ENCODE results near the gene COA1.

The COA1 gene

DNA sequence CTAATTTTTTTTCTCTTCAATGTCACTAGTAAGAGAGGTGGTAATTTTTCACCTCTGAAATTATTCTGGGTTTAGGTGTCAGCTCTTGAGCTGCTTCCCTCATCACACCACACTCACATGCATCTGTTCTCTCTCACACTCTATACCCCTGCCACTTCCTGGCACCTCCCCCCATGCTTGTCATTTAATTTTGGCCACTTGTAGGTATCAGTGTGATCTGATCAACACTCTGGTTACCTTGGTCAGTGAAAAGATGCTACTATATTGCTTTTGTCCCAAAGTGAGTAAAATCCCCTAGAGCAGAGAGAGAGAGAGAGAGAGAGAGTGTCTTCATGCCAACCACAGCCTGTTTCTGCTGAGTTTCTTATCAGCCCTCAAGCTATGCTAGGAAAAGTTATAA is 103.9 kb downstream of the COA1 start:
- Histone ChIP-seq H3K4me3 (ENCODE audit: low read length) (no peak overlapping the region), H3K36me3 (ENCODE audit: control insufficient read depth, insufficient read depth, low read length) (no peaks in the 10 kb centered on the region), H3K27me3 (ENCODE audit: control insufficient read depth, insufficient read depth, low read length) (no peaks in the 10 kb centered on the region), H3K4me1 (ENCODE audit: control insufficient read depth, insufficient read depth, low read length) (peaks cover 3% of the 10 kb centered on the region), H3K9ac (ENCODE audit: low read length) (no peak overlapping the region), H3K9me3 (ENCODE audit: control insufficient read depth, low read length) (no peaks in the 10 kb centered on the region)

GRCh38 chr7:43624156-43624555 is 105.2 kb downstream of the COA1 start:
- H3K9ac ChIP-seq (ENCODE audit: low read length): no peak overlapping the region
- H3K9me3 ChIP-seq (ENCODE audit: control insufficient read depth, low read length): no peaks in the 10 kb centered on the region
- H3K36me3 ChIP-seq (ENCODE audit: control insufficient read depth, insufficient read depth, low read length): no peaks in the 10 kb centered on the region
- no peaks in the 10 kb centered on the region for H3K27me3 ChIP-seq (ENCODE audit: control insufficient read depth, insufficient read depth, low read length)
- H3K4me1 ChIP-seq (ENCODE audit: control insufficient read depth, insufficient read depth, low read length): peaks cover 3% of the 10 kb centered on the region
- H3K4me3 ChIP-seq (ENCODE audit: low read length): no peak overlapping the region

DNA sequence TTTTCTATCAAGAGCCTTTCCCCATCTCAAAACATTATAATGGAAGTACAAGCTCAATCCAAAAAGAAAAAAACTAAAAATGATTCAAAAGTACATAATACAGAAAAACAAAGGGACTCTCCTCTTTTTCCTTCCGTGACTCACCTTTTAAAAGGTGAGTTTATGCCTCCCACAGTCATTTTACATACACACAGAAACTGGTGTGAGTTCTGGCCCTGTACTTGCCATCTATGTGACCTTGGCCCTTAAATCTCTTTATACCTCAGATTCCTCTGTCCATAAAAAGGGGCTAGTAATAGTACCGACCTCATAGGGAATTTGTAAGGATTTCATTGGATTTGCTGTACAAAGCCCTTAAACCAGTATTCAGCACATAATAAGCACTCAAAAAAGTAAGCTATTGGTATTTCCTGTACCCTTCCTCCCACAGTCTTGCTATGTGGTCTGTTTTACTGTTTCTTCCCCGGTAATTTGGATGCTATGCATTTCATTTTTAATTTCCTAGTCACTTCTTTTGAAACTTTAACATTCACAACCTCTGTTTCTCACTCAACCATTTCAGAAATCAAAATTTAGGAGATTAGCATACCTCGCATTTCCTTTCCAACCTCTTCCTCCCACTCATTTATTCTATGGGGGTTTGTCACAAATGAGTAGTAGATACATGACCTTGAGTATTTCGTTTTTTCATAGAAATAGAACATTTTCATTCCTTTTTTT is 107.4 kb downstream of the COA1 start:
- H3K4me1 ChIP-seq (ENCODE audit: control insufficient read depth, insufficient read depth, low read length): peaks cover 3% of the 10 kb centered on the region
- no peaks in the 10 kb centered on the region for H3K36me3 ChIP-seq (ENCODE audit: control insufficient read depth, insufficient read depth, low read length)
- no peaks in the 10 kb centered on the region for H3K27me3 ChIP-seq (ENCODE audit: control insufficient read depth, insufficient read depth, low read length)
- H3K4me3 ChIP-seq (ENCODE audit: low read length): no peak overlapping the region
- no peak overlapping the region for H3K9ac ChIP-seq (ENCODE audit: low read length)
- H3K9me3 ChIP-seq (ENCODE audit: control insufficient read depth, low read length): no peaks in the 10 kb centered on the region

DNA sequence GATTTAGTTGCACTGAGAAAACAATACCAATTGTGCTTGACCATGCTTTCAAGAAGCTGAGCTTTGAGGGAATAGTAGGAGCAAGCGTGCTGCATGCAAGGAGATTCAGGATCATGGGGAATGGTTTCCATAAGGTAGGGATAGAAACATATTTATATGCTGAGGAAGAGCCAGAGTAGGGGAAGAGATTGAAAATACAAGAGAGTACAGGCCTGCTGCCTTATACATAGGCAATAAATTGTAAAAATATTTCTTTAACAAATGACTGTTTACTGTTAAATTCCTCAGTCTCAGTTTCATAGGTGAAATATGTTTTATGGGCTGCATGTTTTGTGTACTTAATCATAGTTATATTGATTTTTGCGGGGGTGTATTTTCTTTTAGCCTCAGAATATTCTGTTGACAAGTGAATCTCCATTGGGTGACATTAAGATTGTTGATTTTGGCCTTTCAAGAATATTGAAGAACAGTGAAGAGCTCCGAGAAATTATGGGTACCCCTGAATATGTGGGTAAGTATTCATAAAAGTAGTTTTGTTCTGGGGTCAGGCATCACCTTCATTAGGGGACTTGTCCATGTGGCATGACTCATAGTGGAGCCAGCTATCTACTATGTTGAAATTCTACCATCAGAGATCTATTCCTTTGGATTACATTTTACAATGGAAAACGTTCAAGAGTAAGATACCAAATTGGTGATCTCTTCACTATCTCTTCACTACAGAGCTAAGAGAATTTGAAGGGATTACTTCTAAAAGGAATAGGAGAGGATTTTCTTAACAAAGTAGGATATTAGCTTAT is 109.9 kb downstream of the COA1 start:
- Histone ChIP-seq H3K36me3 (ENCODE audit: control insufficient read depth, insufficient read depth, low read length) (no peaks in the 10 kb centered on the region), H3K27me3 (ENCODE audit: control insufficient read depth, insufficient read depth, low read length) (no peaks in the 10 kb centered on the region), H3K9ac (ENCODE audit: low read length) (no peak overlapping the region), H3K4me3 (ENCODE audit: low read length) (no peak overlapping the region), H3K9me3 (ENCODE audit: control insufficient read depth, low read length) (no peaks in the 10 kb centered on the region), H3K4me1 (ENCODE audit: control insufficient read depth, insufficient read depth, low read length) (no peaks in the 10 kb centered on the region)

DNA sequence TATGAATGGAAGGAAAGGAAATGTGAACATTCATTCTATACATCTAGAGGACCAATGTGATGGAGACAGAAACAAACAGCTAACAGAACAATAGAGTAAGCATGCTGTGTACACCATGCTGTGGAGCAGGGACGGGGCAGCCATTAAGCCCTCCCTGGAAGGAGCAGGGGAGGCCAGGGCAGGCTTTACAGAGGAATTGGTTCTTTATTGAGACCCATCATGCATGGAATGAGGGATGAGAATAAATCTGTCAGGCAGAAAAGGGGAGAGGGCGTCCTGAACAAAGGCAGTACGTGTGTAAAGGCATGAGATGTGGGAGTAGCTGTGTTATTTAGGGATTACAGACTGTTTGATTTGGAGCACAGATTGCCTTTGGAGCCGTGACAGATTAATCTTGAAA is 111.2 kb downstream of the COA1 start:
- H3K4me1 ChIP-seq (ENCODE audit: control insufficient read depth, insufficient read depth, low read length): no peaks in the 10 kb centered on the region
- no peaks in the 10 kb centered on the region for H3K36me3 ChIP-seq (ENCODE audit: control insufficient read depth, insufficient read depth, low read length)
- no peak overlapping the region for H3K4me3 ChIP-seq (ENCODE audit: low read length)
- H3K27me3 ChIP-seq (ENCODE audit: control insufficient read depth, insufficient read depth, low read length): no peaks in the 10 kb centered on the region
- no peak overlapping the region for H3K9ac ChIP-seq (ENCODE audit: low read length)
- H3K9me3 ChIP-seq (ENCODE audit: control insufficient read depth, low read length): no peaks in the 10 kb centered on the region

- H3K9me3 ChIP-seq (ENCODE audit: control insufficient read depth, low read length): no peaks in the 10 kb centered on the region
- H3K36me3 ChIP-seq (ENCODE audit: control insufficient read depth, insufficient read depth, low read length): no peaks in the 10 kb centered on the region
- H3K9ac ChIP-seq (ENCODE audit: low read length): no peak overlapping the region
- H3K4me3 ChIP-seq (ENCODE audit: low read length): no peak overlapping the region
- no peaks in the 10 kb centered on the region for H3K4me1 ChIP-seq (ENCODE audit: control insufficient read depth, insufficient read depth, low read length)
- no peaks in the 10 kb centered on the region for H3K27me3 ChIP-seq (ENCODE audit: control insufficient read depth, insufficient read depth, low read length)
Measured at GRCh38 chr7:43616977-43617376, 112.3 kb downstream of the COA1 start.

DNA sequence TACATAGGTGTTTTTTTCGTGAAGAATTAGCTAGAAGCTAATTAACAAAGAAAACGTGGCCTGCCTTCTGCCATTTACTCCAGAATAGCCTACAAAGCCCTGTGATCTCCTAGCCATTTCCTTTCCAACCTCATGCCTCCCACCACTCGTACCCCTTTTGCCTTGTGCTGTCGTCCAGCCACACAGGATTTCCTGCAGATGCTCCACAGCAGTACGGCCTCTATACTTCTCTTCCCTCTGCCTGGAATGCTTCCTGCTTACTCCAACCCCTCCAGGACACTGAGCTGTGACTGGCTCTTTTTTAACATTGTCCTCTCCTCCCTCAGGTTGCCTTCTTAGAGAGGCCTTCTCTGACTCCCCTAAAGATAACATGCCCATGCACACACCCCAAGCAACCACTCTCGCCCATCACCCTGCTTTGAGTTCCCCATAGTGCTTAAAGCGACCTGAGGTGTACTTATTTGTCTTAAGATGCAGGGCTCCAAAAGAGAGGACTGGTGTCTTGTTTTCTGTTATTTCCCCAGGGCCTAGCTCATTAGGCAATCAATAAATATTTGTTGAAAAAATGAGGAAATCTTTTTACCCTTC is 113.7 kb downstream of the COA1 start:
- Histone ChIP-seq H3K4me3 (ENCODE audit: low read length) (no peak overlapping the region), H3K9me3 (ENCODE audit: control insufficient read depth, low read length) (no peaks in the 10 kb centered on the region), H3K27me3 (ENCODE audit: control insufficient read depth, insufficient read depth, low read length) (no peaks in the 10 kb centered on the region), H3K4me1 (ENCODE audit: control insufficient read depth, insufficient read depth, low read length) (no peaks in the 10 kb centered on the region), H3K9ac (ENCODE audit: low read length) (no peak overlapping the region), H3K36me3 (ENCODE audit: control insufficient read depth, insufficient read depth, low read length) (no peaks in the 10 kb centered on the region)

DNA sequence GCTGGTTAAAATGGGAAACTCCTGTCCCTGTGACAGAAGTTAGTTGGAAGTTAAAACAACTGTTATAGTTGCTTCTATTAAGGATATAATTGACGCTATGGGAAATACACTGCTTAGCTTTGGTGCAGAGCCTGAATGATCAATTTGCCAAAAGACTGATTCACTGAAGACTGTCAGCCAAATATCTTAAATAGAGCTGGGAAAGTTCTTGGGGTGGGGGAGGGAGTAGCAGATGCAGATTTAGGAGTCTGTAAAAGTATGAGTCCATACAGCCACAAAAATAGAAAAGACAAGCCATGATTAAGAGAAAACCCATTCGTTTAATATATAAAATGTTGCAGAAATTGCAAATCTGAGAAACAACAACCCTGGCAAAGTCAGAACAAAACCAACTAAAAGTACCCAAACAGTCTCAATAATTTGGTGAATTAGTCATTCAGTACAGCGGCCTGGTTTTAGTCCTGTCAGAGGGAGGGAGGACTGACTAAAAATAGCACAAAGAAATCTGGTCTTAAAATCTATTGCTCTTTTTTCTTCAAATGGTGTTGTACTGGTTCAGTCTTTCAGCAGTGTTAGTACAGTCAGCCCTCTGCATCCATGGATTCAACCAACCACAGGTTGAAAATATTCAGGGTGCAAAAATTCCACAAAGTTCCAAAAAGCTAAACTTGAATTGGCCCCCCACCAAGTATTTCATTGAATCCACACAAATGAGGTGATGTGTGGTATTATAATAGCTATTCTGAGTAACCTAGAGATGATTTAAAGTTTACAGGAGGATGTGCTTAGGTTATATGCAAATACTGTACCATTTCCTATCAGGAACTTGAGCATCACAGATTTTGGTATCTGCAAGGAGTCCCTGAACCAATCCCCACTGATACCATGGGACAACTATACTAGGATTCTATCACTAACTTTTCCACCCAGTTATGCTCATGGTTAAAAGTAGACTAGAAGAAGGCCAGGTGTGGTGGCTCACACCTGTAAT is 116.4 kb downstream of the COA1 start:
- no peak overlapping the region for H3K9ac ChIP-seq (ENCODE audit: low read length)
- H3K36me3 ChIP-seq (ENCODE audit: control insufficient read depth, insufficient read depth, low read length): peaks cover 7% of the 10 kb centered on the region
- no peaks in the 10 kb centered on the region for H3K27me3 ChIP-seq (ENCODE audit: control insufficient read depth, insufficient read depth, low read length)
- H3K4me1 ChIP-seq (ENCODE audit: control insufficient read depth, insufficient read depth, low read length): no peaks in the 10 kb centered on the region
- H3K4me3 ChIP-seq (ENCODE audit: low read length): no peak overlapping the region
- H3K9me3 ChIP-seq (ENCODE audit: control insufficient read depth, low read length): no peaks in the 10 kb centered on the region

GRCh38 chr7:43612128-43612527 is 117.2 kb downstream of the COA1 start:
- no peak overlapping the region for H3K9ac ChIP-seq (ENCODE audit: low read length)
- H3K4me3 ChIP-seq (ENCODE audit: low read length): no peak overlapping the region
- no peaks in the 10 kb centered on the region for H3K4me1 ChIP-seq (ENCODE audit: control insufficient read depth, insufficient read depth, low read length)
- no peaks in the 10 kb centered on the region for H3K9me3 ChIP-seq (ENCODE audit: control insufficient read depth, low read length)
- peaks cover 7% of the 10 kb centered on the region for H3K36me3 ChIP-seq (ENCODE audit: control insufficient read depth, insufficient read depth, low read length)
- H3K27me3 ChIP-seq (ENCODE audit: control insufficient read depth, insufficient read depth, low read length): no peaks in the 10 kb centered on the region

GRCh38 chr7:43609097-43609496 is 120.2 kb downstream of the COA1 start:
- Histone ChIP-seq H3K36me3 (ENCODE audit: control insufficient read depth, insufficient read depth, low read length) (peaks cover 7% of the 10 kb centered on the region), H3K27me3 (ENCODE audit: control insufficient read depth, insufficient read depth, low read length) (no peaks in the 10 kb centered on the region), H3K4me3 (ENCODE audit: low read length) (no peak overlapping the region), H3K4me1 (ENCODE audit: control insufficient read depth, insufficient read depth, low read length) (no peaks in the 10 kb centered on the region), H3K9me3 (ENCODE audit: control insufficient read depth, low read length) (no peaks in the 10 kb centered on the region), H3K9ac (ENCODE audit: low read length) (no peak overlapping the region)

- Histone ChIP-seq H3K4me1 (ENCODE audit: control insufficient read depth, insufficient read depth, low read length) (no peaks in the 10 kb centered on the region), H3K27me3 (ENCODE audit: control insufficient read depth, insufficient read depth, low read length) (no peaks in the 10 kb centered on the region)
Measured at GRCh38 chr7:43604251-43604650, 125.1 kb downstream of the COA1 start.

More at GRCh38 chr7:43604251-43604650, 125.1 kb downstream of the COA1 start:
- Histone ChIP-seq H3K36me3 (ENCODE audit: control insufficient read depth, insufficient read depth, low read length) (peaks cover under 1% of the 10 kb centered on the region), H3K9ac (ENCODE audit: low read length) (no peak overlapping the region), H3K4me3 (ENCODE audit: low read length) (no peak overlapping the region), H3K9me3 (ENCODE audit: control insufficient read depth, low read length) (no peaks in the 10 kb centered on the region)

Measured in mucosa of stomach (tissue), 1 donor.